HFFc6 (cell line): ENCODE data around the gene GPRIN1. TPM values are rescaled to one million over a fixed set of nuclear protein-coding genes. Genes with fewer than 3 reads are reported as not detected.

Source experiments
- DNase-seq: peaks from one replicate; pipeline ENCODE4 v3.0.0-alpha.2; 2018
- H3K27ac Mint-ChIP-seq: 2 replicates; pipeline ENCODE4 v1.8.0; 2020; ENCODE audit warnings: mild to moderate bottlenecking, mixed read lengths
- H3K27me3 Mint-ChIP-seq: 2 replicates; pipeline ENCODE4 v1.8.0; 2021; ENCODE audit warnings: mild to moderate bottlenecking, moderate library complexity, mixed read lengths; ENCODE audit not compliant: insufficient read depth
- H3K36me3 Mint-ChIP-seq: 2 replicates; pipeline ENCODE4 v1.8.0; 2021; ENCODE audit warnings: low read depth, mixed read lengths
- H3K4me1 Mint-ChIP-seq: 2 replicates; pipeline ENCODE4 v1.8.0; 2020; ENCODE audit warnings: low read depth, mixed read lengths
- H3K4me3 Mint-ChIP-seq: 2 replicates; pipeline ENCODE4 v1.8.0; 2020; ENCODE audit warnings: mild to moderate bottlenecking, moderate library complexity, mixed read lengths
- H3K9me3 Mint-ChIP-seq: 2 replicates; pipeline ENCODE4 v1.8.0; 2020; ENCODE audit warnings: mild to moderate bottlenecking, mixed read lengths
- total RNA-seq, 6 experiments: library from RNA; stranded (reverse); fragmentation: NEBNext Ultra II Directional; extraction: Animal tissue kit (Norgen Biotek cat#: 25700); gene quantifications; 2 replicates in 1 of 6; 3 replicates in 5 of 6; pipeline ENCODE4 v1.2.3, GENCODE V29; 2021
- TF ChIP-seq, protein P1 (sequence below): fragments of 200-600 bp; sonication (generic); IDR thresholded peaks from 2 replicates; pipeline ENCODE4 v1.5.0; 2021; ENCODE audit warnings: antibody characterized with exemption, mild to moderate bottlenecking

Gene GPRIN1
- total RNA-seq, 6 experiments from 2014 or later, result 2.3 to 5.4 (median 2.6) TPM

GRCh38 chr5:176597417-176598389 lies 12.3 kb downstream of the GPRIN1 start:
- no peaks in the 10 kb centered on the region for H3K4me1 Mint-ChIP-seq
- no peak overlapping the region for H3K27ac Mint-ChIP-seq
- DNase-seq, result no peak
- peaks cover 2% of the 10 kb centered on the region; the same call in 1 of the 2 replicates for H3K27me3 Mint-ChIP-seq
- no peaks in the 10 kb centered on the region for H3K9me3 Mint-ChIP-seq
- TF ChIP-seq, protein P1, sequence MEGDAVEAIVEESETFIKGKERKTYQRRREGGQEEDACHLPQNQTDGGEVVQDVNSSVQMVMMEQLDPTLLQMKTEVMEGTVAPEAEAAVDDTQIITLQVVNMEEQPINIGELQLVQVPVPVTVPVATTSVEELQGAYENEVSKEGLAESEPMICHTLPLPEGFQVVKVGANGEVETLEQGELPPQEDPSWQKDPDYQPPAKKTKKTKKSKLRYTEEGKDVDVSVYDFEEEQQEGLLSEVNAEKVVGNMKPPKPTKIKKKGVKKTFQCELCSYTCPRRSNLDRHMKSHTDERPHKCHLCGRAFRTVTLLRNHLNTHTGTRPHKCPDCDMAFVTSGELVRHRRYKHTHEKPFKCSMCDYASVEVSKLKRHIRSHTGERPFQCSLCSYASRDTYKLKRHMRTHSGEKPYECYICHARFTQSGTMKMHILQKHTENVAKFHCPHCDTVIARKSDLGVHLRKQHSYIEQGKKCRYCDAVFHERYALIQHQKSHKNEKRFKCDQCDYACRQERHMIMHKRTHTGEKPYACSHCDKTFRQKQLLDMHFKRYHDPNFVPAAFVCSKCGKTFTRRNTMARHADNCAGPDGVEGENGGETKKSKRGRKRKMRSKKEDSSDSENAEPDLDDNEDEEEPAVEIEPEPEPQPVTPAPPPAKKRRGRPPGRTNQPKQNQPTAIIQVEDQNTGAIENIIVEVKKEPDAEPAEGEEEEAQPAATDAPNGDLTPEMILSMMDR, result no peak
- no peak overlapping the region for H3K4me3 Mint-ChIP-seq
- H3K36me3 Mint-ChIP-seq, result no peaks in the 10 kb centered on the region; the same call in 1 of the 2 replicates

DNA sequence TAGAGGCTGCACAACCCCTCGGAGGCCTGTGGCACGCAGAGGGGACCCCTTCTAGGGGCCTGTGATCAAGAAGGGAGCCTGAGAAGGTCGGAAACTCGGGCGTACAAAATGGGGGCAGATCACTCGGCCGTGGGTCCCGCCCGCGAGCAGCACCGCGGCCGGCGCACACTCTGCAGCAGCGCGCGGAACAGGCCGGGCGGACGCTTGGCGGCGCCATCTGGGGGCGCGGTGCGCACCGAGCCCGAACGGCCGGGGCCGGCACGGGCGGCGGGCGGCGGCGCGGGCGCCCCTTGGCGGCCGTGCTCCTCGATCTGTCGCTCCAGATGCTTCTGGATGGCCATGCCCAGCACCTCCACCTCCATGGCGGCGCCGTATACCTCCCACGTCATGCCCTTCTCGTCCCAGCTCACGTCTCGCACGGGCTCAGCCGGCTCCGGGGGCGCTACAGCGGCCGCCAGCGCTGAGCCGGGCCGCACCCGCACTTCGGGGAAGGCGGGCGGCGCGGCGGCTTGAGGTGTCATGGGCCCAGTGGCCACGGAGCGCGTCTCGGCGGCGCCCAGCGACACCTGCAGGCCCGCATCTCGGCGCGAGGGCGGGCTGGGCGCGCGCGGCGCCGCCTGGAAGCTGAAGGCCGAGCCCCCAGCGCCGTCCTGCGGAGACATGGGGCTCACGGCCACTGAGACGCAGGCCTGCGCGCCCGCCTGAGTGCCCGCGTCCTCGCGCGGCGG lies 13.1 kb downstream of the GPRIN1 start:
- no peak for DNase-seq
- Mint-ChIP-seq H3K4me1 (no peaks in the 10 kb centered on the region), H3K4me3 (no peak overlapping the region), H3K27me3 (peaks cover 2% of the 10 kb centered on the region; the same call in 1 of the 2 replicates), H3K27ac (no peak overlapping the region), H3K36me3 (no peaks in the 10 kb centered on the region; the same call in 1 of the 2 replicates), H3K9me3 (no peaks in the 10 kb centered on the region)
- TF ChIP-seq, protein P1, result no peak

DNA sequence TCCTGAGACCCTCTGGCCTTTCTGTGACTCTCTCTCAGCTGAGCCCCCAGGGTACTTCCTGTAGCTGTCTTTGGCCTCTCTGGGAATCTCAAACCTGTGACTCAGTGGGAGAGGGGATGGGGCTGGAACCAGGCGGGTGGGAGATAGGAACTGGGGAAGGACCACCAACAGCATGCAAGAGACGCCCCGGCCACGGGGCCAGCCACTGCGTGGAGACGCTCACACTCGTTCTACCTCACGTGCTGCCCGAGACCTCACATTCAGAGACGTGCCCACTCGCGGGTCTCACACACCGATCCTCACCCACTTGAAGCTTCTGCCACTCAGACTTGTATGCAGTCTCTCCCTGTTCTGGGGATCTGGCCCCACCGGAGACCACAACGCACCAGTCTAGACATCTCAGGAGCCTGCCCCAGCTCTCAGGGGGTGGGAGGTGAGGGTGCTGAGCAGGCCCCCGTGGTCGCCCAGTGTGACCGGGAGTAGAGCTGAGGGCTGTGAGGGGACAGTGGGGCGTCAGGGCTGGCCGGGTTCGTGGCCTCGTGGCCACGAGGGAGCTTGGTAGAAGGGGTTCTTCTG lies 13.8 kb downstream of the GPRIN1 start:
- Mint-ChIP-seq H3K27ac (no peak overlapping the region), H3K4me1 (no peaks in the 10 kb centered on the region), H3K36me3 (no peaks in the 10 kb centered on the region; the same call in 1 of the 2 replicates), H3K27me3 (no peaks in the 10 kb centered on the region; the same call in 1 of the 2 replicates), H3K9me3 (no peaks in the 10 kb centered on the region), H3K4me3 (no peak overlapping the region)
- TF ChIP-seq, protein P1, result no peak
- DNase-seq, result no peak

GRCh38 chr5:176595386-176595943 lies 14.5 kb downstream of the GPRIN1 start:
- TF ChIP-seq, protein P1, result no peak
- no peaks in the 10 kb centered on the region; the same call in 1 of the 2 replicates for H3K27me3 Mint-ChIP-seq
- H3K4me3 Mint-ChIP-seq, result no peak overlapping the region
- DNase-seq, result no peak
- no peaks in the 10 kb centered on the region for H3K4me1 Mint-ChIP-seq
- H3K27ac Mint-ChIP-seq, result no peak overlapping the region
- H3K9me3 Mint-ChIP-seq, result no peaks in the 10 kb centered on the region
- H3K36me3 Mint-ChIP-seq, result no peaks in the 10 kb centered on the region; the same call in 1 of the 2 replicates

- Mint-ChIP-seq H3K36me3 (no peaks in the 10 kb centered on the region; the same call in 1 of the 2 replicates), H3K4me3 (no peak overlapping the region), H3K27ac (no peak overlapping the region), H3K9me3 (peaks cover 2% of the 10 kb centered on the region; the same call in 1 of the 2 replicates), H3K27me3 (peaks cover 3% of the 10 kb centered on the region; the same call in 1 of the 2 replicates), H3K4me1 (no peaks in the 10 kb centered on the region)
- TF ChIP-seq, protein P1, result no peak
- DNase-seq, result no peak
These were observed 15.4 kb downstream of the GPRIN1 start for GRCh38 chr5:176594554-176594953.
